Common myeloid progenitor, CD34-positive (primary cell): ENCODE measurements around the gene KCNQ4.

Experiments used
- CTCF ChIA-PET: fragments of 350-600 bp; sonication (Branson Sonifier 250); formaldehyde crosslinking; loops from one replicate; lab custom pipeline; 2021; ENCODE audit warnings: antibody characterized with exemption; lab: Charles Lee
- POLR2A ChIA-PET: fragments of 350-600 bp; sonication (Branson Sonifier 250); formaldehyde crosslinking; loops from one replicate; lab custom pipeline; 2021; ENCODE audit warnings: antibody characterized with exemption; lab: Charles Lee
- DNase-seq, 3 donors: peaks; one replicate each; pipeline versions ENCODE4 v3.0.0 to v3.0.0-alpha.2; 2013
- H3K27ac ChIP-seq, 2 experiments: 1 replicate in 1 of 2; 2 replicates in 1 of 2; pipeline ENCODE4 v1.7.0; 2013; ENCODE audit warnings: inconsistent platforms in 2 of 2, low read length in 2 of 2, mild to moderate bottlenecking in 2 of 2, low read depth in 1 of 2, moderate library complexity in 1 of 2; ENCODE audit not compliant: severe bottlenecking in 2 of 2, insufficient read depth in 1 of 2, poor library complexity in 1 of 2
- H3K27me3 ChIP-seq, 5 experiments: replicated peaks in 2 of 5; 1 replicate in 3 of 5; 2 replicates in 2 of 5; pipeline versions ENCODE4 v1.6.1 to v1.7.0; 2013; ENCODE audit warnings: low read length in 4 of 5, mild to moderate bottlenecking in 2 of 5, moderate library complexity in 2 of 5, inconsistent platforms in 1 of 5; ENCODE audit not compliant: insufficient read depth in 5 of 5, control insufficient read depth in 4 of 5
- H3K36me3 ChIP-seq, 4 experiments: 1 replicate in 2 of 4; 2 replicates in 2 of 4; pipeline versions ENCODE4 v1.6.1 to v1.7.0; 2013; ENCODE audit warnings: low read length in 3 of 4, control low read depth in 1 of 4, mild to moderate bottlenecking in 1 of 4; ENCODE audit not compliant: control insufficient read depth in 4 of 4, insufficient read depth in 4 of 4
- H3K4me1 ChIP-seq, 4 experiments: 1 replicate in 3 of 4; 2 replicates in 1 of 4; pipeline versions ENCODE4 v1.6.1 to v1.7.1; 2013; ENCODE audit warnings: low read length in 3 of 4, mild to moderate bottlenecking in 3 of 4, control low read depth in 1 of 4, inconsistent platforms in 1 of 4, moderate library complexity in 1 of 4; ENCODE audit not compliant: control insufficient read depth in 4 of 4, insufficient read depth in 4 of 4; ENCODE audit errors: control extremely low read depth in 1 of 4
- H3K4me3 ChIP-seq, 7 experiments: 1 replicate in 4 of 7; 2 replicates in 3 of 7; pipeline versions ENCODE4 v1.5.1 to v1.7.0; 2013; ENCODE audit warnings: mild to moderate bottlenecking in 7 of 7, low read length in 6 of 7, moderate library complexity in 6 of 7, inconsistent platforms in 2 of 7, low read depth in 2 of 7, control low read depth in 1 of 7; ENCODE audit not compliant: insufficient read depth in 4 of 7, control insufficient read depth in 1 of 7; ENCODE audit errors: extremely low read depth in 1 of 7
- H3K9me3 ChIP-seq, 5 experiments: 1 replicate in 4 of 5; 2 replicates in 1 of 5; pipeline versions ENCODE4 v1.6.1 to v1.7.1; 2013; ENCODE audit warnings: low read length in 4 of 5, mild to moderate bottlenecking in 2 of 5, inconsistent platforms in 1 of 5, low read depth in 1 of 5, moderate library complexity in 1 of 5; ENCODE audit not compliant: control insufficient read depth in 4 of 5, insufficient read depth in 2 of 5; ENCODE audit errors: control extremely low read depth in 1 of 5
- WGBS: methylation state at CpG from one replicate; pipeline ENCODE4 v1.1.5; 2013; ENCODE audit not compliant: insufficient coverage; 5-methylcytosine and 5-hydroxymethylcytosine counted together

The KCNQ4 gene

DNA sequence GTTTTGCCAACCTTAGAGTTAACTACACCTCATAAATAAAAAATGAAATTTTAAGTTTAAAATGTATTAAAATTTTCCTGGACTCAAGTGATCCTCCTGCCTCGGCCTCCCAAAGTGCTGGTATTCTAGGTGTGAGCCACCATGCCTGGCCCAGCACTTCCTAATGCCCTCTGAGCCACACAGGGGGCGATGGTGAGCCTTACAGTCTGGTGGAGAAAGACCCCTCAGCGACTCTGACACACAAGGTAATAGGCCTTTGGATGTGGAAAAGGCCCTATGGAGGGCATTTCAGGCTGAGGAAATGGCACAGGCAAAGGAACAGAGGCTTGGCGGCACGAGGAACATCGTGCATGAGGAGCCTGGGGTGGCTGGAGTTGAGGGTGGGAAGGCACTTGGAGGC lies 71.9 kb downstream of the KCNQ4 start:
- POLR2A ChIA-PET, result no interaction called here
- 100% methylated on average over 4 of the region's 6 CpGs for WGBS
- no peak overlapping the region for H3K4me3 ChIP-seq
- H3K9me3 ChIP-seq, result no peaks in the 10 kb centered on the region
- H3K4me1 ChIP-seq, result peaks cover 0 to 3% (median 2%) of the 10 kb centered on the region in 4 experiments
- CTCF ChIA-PET, result interaction anchor here (1.2 to 19.1 kb wide), 6 partner anchors 14 to 117 kb away, joined by 3 to 321 read pairs (median 4); no protein-coding TSS in a partner anchor
- H3K36me3 ChIP-seq, result no peaks in the 10 kb centered on the region
- peak in 2 of 3 donors; percentile 64 to 70 for DNase-seq
- H3K27me3 ChIP-seq, result peaks cover 0 to 27% (median 8%) of the 10 kb centered on the region in 5 experiments
- H3K27ac ChIP-seq, result no peak overlapping the region

DNA sequence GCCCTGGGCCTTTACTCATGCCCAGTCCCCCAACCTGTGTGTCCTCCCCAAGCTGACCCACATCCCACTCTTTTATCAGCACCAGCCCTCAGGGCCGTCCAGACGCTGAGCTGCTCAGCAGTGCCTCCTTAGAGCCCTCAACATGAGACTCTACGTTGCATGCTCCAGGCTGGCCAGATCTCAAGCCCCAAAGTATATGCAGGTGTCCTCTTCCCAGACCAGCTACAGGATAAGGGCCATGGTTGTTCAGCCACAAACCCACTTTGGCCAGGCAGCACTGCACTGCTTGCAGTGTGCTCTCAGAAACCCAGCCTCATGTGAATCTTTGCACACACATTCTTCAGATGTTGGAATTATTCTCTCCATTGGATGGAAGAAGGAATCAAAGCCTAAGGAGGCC lies 72.5 kb downstream of the KCNQ4 start:
- Histone ChIP-seq H3K27me3 (peaks cover 0 to 33% (median 8%) of the 10 kb centered on the region in 5 experiments), H3K9me3 (no peaks in the 10 kb centered on the region), H3K4me3 (no peak overlapping the region), H3K36me3 (no peaks in the 10 kb centered on the region), H3K4me1 (peaks cover 0 to 9% (median 8%) of the 10 kb centered on the region in 4 experiments), H3K27ac (no peak overlapping the region)
- WGBS, result 96% methylated on average over 3 of the region's 3 CpGs
- no peak for DNase-seq
- POLR2A ChIA-PET, result no interaction called here
- CTCF ChIA-PET, result interaction anchor here (0.7 to 19.1 kb wide), 6 partner anchors 14 to 116 kb away, joined by 3 to 321 read pairs (median 5); no protein-coding TSS in a partner anchor

DNA sequence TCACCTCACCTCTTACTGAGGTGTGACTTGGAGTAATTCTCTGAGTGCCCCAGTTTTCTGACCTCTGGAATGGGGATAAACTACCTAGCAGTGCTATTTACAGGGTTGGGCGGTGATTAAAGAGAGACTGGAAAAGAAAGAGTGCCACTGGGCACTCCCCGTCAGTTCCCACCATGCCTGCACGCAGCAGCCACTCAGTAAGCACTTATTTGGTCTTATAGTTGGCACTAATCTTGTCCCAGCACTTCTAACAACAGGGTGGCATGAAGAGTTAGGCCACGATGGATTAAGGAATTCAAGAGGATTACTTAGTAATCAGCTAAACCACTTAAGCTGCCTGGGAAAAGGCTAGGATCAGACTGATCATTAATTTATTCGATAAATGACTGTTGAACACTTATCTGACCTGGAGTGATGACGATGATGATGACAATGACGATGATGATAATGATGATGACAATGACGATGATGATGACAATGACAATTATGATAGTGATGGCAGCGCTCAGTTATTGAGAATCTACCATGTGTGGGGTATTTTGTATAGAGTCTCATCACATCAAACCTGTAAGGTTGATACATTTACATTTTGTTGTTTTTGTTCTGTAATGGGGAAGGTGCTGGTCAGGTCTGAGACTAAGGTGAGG lies 73.2 kb downstream of the KCNQ4 start:
- no peak overlapping the region for H3K4me3 ChIP-seq
- H3K4me1 ChIP-seq, result peaks cover 0 to 16% (median 14%) of the 10 kb centered on the region in 4 experiments
- no peak overlapping the region for H3K27ac ChIP-seq
- CTCF ChIA-PET, result interaction anchor here (1.1 to 19.1 kb wide), 7 partner anchors 7 to 115 kb away, joined by 3 to 321 read pairs (median 6); no protein-coding TSS in a partner anchor
- WGBS, result 96% methylated on average over 9 of the region's 9 CpGs
- no peaks in the 10 kb centered on the region for H3K36me3 ChIP-seq
- H3K9me3 ChIP-seq, result no peaks in the 10 kb centered on the region
- DNase-seq, result no peak
- peaks cover 0 to 37% (median 8%) of the 10 kb centered on the region in 5 experiments for H3K27me3 ChIP-seq
- POLR2A ChIA-PET, result no interaction called here

DNA sequence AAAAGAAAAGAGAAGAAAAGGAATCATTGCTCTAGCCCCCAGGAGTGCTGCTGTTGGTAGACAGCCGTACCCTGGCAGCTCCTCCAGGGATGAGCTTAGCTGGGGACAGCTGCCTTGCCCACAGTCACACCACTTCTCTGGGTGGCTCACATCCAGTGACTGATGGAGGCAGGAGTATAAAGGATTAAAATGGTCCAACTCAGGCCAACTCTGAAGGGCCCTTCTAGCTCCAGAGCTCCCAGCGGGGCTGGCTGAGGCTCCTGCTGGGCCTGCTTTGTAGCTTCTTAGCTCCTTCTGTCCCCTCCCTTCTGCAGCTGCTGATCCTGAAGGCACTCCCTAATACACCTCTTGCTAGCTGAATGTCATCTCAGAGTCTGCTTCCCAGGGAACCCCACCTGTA lies 74.2 kb downstream of the KCNQ4 start:
- ChIA-PET CTCF (interaction anchor here (1.1 to 19.1 kb wide), 4 partner anchors 8 to 93 kb away, joined by 3 to 321 read pairs (median 76); no protein-coding TSS in a partner anchor), POLR2A (no interaction called here)
- Histone ChIP-seq H3K36me3 (no peaks in the 10 kb centered on the region), H3K9me3 (no peaks in the 10 kb centered on the region), H3K27me3 (peaks cover 0 to 37% (median 8%) of the 10 kb centered on the region in 5 experiments), H3K27ac (no peak overlapping the region), H3K4me3 (no peak overlapping the region), H3K4me1 (peaks cover 0 to 22% (median 21%) of the 10 kb centered on the region in 4 experiments)
- 92% methylated on average over 2 of the region's 2 CpGs for WGBS
- DNase-seq, result no peak

DNA sequence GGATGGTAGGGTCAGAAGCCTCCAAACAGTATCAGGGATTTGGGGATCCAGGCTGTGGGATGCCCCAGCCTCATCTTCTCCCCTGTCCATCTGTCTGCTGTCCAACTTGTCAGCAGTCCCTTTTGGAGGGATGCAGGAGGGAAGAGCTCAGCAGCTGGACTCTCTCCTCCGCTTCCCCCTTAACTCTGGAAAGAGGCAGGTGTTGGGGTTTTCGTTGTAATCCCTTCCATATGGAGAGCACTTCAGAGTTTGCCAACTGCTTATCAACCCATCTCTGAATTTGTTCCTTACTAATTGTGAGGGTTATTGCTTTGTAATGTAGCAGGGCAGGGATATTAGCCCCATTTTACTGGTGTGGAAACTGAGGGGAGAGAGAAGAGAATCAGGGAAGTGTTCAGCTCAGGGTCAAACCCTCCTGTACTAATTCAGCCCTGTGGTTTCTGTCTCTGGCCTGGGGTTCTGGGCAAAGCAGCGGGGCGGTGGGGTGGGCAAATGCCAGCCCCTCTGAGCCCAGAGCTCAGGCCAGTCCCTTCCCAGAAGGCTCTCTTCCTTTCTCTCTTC lies 75.3 kb downstream of the KCNQ4 start:
- Histone ChIP-seq H3K9me3 (no peaks in the 10 kb centered on the region), H3K4me1 (peaks cover 0 to 24% (median 22%) of the 10 kb centered on the region in 4 experiments), H3K27me3 (peaks cover 0 to 37% (median 8%) of the 10 kb centered on the region in 5 experiments), H3K4me3 (no peak overlapping the region), H3K36me3 (no peaks in the 10 kb centered on the region), H3K27ac (no peak overlapping the region)
- DNase-seq, result no peak
- 88% methylated on average over 2 of the region's 4 CpGs for WGBS
- POLR2A ChIA-PET, result interaction anchor here (0.6 kb wide), 1 partner anchor 259 kb away, joined by 3 read pairs; no protein-coding TSS in a partner anchor
- CTCF ChIA-PET, result interaction anchor here (2.2 to 19.1 kb wide), 3 partner anchors 9 to 92 kb away, joined by 11 to 321 read pairs (median 140); no protein-coding TSS in a partner anchor

DNA sequence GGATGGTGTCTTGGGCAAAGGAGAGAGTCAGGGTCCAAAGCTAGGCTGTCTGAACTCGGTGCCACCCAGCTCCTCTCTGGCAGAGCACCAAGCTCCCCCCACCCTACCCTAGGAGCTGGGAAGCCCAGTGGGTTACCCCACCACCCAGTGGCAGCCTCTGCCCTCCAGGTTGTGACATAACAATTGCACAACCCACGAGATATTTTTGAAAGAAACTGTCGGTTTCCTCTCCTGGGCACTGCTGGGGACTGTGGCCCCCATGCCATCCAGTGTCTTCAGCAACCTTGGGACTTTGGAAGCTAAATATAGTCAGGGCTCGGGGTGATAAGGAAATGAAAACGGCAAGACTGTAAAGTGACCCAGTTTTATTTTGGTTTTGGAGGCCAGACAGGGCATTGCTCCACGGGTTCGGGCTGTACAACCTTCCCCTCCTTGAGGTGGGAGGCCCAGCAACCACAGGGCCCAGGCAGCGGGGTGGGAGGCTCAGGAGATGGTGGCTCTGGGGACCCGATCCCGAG lies 77.2 kb downstream of the KCNQ4 start:
- H3K4me1 ChIP-seq, result peaks cover 0 to 24% (median 22%) of the 10 kb centered on the region in 4 experiments
- 12% methylated on average over 10 of the region's 10 CpGs for WGBS
- H3K9me3 ChIP-seq, result no peaks in the 10 kb centered on the region
- peak in 2 of 3 donors; percentile 53 to 56 for DNase-seq
- peaks cover 0 to 37% (median 8%) of the 10 kb centered on the region in 5 experiments for H3K27me3 ChIP-seq
- H3K4me3 ChIP-seq, result peak overlapping the region in 6 of 7 experiments; percentile 49 to 81 (median 70)
- CTCF ChIA-PET, result interaction anchor here (0.6 to 19.1 kb wide), 5 partner anchors 8 to 89 kb away, joined by 3 to 321 read pairs (median 5); no protein-coding TSS in a partner anchor
- no peaks in the 10 kb centered on the region for H3K36me3 ChIP-seq
- POLR2A ChIA-PET, result no interaction called here
- H3K27ac ChIP-seq, result no peak overlapping the region
